RWPE2 (cell line): ENCODE data around the gene CCNQ.

Experiments
- ATAC-seq: fragments of 200-7000 bp; cut with Tn5 transposase; 3 replicates; pipeline ENCODE4 v1.9.1; 2021; ENCODE audit warnings: low read depth
- DNase-seq: peaks from one replicate; pipeline ENCODE4 v3.0.0-alpha.2; 2020; ENCODE audit warnings: low spot score
- H3K27ac ChIP-seq: fragments of 450-650 bp; 2 replicates; pipeline ENCODE4 v1.5.1; 2017; ENCODE audit warnings: mild to moderate bottlenecking; ENCODE audit not compliant: poor library complexity, severe bottlenecking
- H3K27me3 ChIP-seq: fragments of 250-450 bp; sonication (Bioruptor Pico); 2 replicates; pipeline ENCODE4 v1.5.1; 2021; ENCODE audit warnings: mild to moderate bottlenecking, moderate library complexity; ENCODE audit not compliant: insufficient read depth, poor library complexity, severe bottlenecking
- H3K36me3 ChIP-seq: fragments of 250-450 bp; sonication (Bioruptor Pico); 2 replicates; pipeline ENCODE4 v1.5.1; 2020; ENCODE audit warnings: low read depth, mild to moderate bottlenecking, moderate library complexity
- H3K4me1 ChIP-seq: fragments of 250-450 bp; sonication (Bioruptor Pico); 2 replicates; pipeline ENCODE4 v1.5.1; 2021; ENCODE audit warnings: mild to moderate bottlenecking, moderate library complexity; ENCODE audit not compliant: insufficient read depth, poor library complexity, severe bottlenecking
- H3K4me3 ChIP-seq: fragments of 250-450 bp; sonication (Bioruptor Pico); 2 replicates; pipeline ENCODE4 v1.5.1; 2021; ENCODE audit warnings: mild to moderate bottlenecking, moderate library complexity; ENCODE audit not compliant: severe bottlenecking
- H3K9me3 ChIP-seq: fragments of 250-450 bp; sonication (Bioruptor Pico); 2 replicates; pipeline ENCODE4 v1.5.1; 2021; ENCODE audit warnings: mild to moderate bottlenecking, moderate library complexity; ENCODE audit not compliant: severe bottlenecking
- CTCF ChIP-seq: fragments of 450-650 bp; IDR thresholded peaks from one replicate; pipeline ENCODE4 v1.5.1; 2017; ENCODE audit warnings: mild to moderate bottlenecking, moderate library complexity; ENCODE audit not compliant: poor library complexity, severe bottlenecking

CCNQ gene

GRCh38 chrX:153539171-153539978, 59.6 kb downstream of the CCNQ start:
- no peaks in the 10 kb centered on the region for H3K4me1 ChIP-seq
- DNase-seq, result no peak
- H3K27me3 ChIP-seq, result no peaks in the 10 kb centered on the region
- H3K9me3 ChIP-seq, result no peaks in the 10 kb centered on the region
- TF ChIP-seq CTCF, result peak; percentile 69
- H3K36me3 ChIP-seq, result no peaks in the 10 kb centered on the region
- H3K4me3 ChIP-seq, result no peak overlapping the region
- peak; percentile 83 for ATAC-seq
- no peak overlapping the region for H3K27ac ChIP-seq

GRCh38 chrX:153538424-153538823, 60.5 kb downstream of the CCNQ start:
- H3K4me1 ChIP-seq, result no peaks in the 10 kb centered on the region
- ATAC-seq (no peak), DNase-seq (no peak)
- H3K9me3 ChIP-seq, result no peaks in the 10 kb centered on the region
- no peaks in the 10 kb centered on the region for H3K36me3 ChIP-seq
- no peak overlapping the region for H3K4me3 ChIP-seq
- H3K27ac ChIP-seq, result no peak overlapping the region
- no peak for TF ChIP-seq CTCF
- no peaks in the 10 kb centered on the region for H3K27me3 ChIP-seq
